Measurements from ENCODE around the gene DGCR2.

GRCh38 chr22:19003508-19003907, 118.7 kb downstream of the DGCR2 start:
- TF ChIP-seq YY1 (IDR thresholded peaks at IDR 0.05; ENCODE audit: extremely low read depth, insufficient replicate concordance, low read depth, low read length) = no peak
- no peak for TF ChIP-seq TCF7L2 (IDR thresholded peaks at IDR 0.05; ENCODE audit: borderline replicate concordance, extremely low read depth, insufficient read depth, insufficient read length)
- TF ChIP-seq ZBTB33 (IDR thresholded peaks at IDR 0.05; ENCODE audit: extremely low read depth, insufficient replicate concordance, low read length) = no peak
- TF ChIP-seq SIN3A (IDR thresholded peaks at IDR 0.05; ENCODE audit: low read depth) = no peak
- TF ChIP-seq EZH2 (IDR thresholded peaks at IDR 0.05) = no peak
- TF ChIP-seq CTCF (IDR thresholded peaks at IDR 0.05 in 2 of 3, conservative IDR thresholded peaks at IDR 0.05 in 1 of 3; ENCODE audit: borderline replicate concordance in 1 of 3, insufficient read depth in 1 of 3, low read depth in 2 of 3, low read length in 2 of 3) = no peak
- TF ChIP-seq EZH2phosphoT487 (IDR thresholded peaks at IDR 0.05; ENCODE audit: borderline replicate concordance) = no peak
- no peak for TF ChIP-seq FOSL1 (IDR thresholded peaks at IDR 0.05; ENCODE audit: low read depth)
- TF ChIP-seq POLR2A (IDR thresholded peaks at IDR 0.05; ENCODE audit: borderline replicate concordance, extremely low read depth, insufficient read depth, insufficient read length) = no peak
- no peak for TF ChIP-seq JUND (IDR thresholded peaks at IDR 0.05)
- no peak for TF ChIP-seq RAD21 (IDR thresholded peaks at IDR 0.05; ENCODE audit: low read depth)
- TF ChIP-seq ZFX (IDR thresholded peaks at IDR 0.05) = no peak
- TF ChIP-seq SRF (IDR thresholded peaks at IDR 0.05; ENCODE audit: low read depth) = no peak
